Erythroblast (primary cell): Measurements from ENCODE around the gene EFNB2.

ENCODE experiments used
- GATA1 ChIP-seq: IDR thresholded peaks from 2 replicates; pipeline ENCODE4 v1.6.1; 2011; ENCODE audit warnings: low read depth, mild to moderate bottlenecking, control low read depth, low read length, moderate library complexity
- POLR2A ChIP-seq: IDR thresholded peaks from 2 replicates; pipeline ENCODE4 v1.6.1; 2011; ENCODE audit warnings: mild to moderate bottlenecking, low read length

DNA sequence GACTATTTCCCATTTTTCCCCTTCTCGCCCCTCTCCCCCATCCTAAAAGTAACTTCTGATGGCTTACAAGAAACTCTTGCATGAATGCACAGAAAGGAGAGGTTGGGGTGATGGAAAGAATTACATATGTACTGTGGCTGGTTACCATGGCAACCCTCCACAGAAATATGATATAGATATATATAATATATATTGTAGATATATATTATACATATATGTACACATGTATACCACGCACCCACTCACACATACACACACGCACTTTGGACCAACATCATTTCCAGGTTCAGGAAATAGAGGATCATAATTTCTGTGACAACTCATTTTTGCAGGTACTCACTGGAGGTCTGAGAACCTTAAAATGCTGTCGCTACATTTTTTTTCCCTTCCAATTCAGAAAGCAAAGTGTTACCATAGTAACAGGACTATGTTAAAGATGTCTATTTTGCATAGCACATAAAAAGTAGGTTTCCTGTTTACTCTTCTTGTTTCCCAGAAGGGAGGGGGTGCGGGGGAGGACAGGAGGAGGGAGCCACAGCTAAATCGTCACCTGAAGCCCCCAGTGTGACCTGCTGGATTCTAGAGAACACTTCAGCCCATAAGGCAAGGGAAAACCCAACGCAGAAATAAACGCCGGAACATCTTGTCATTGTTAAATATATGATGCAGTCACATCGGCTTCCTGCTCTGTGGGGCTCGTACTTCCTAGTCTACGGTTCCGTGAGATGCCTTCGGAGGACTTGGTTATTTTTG lies 44.7 kb downstream of the EFNB2 start:
- TF ChIP-seq POLR2A, result no peak
- TF ChIP-seq GATA1, result no peak
